ENCODE data around the gene LCN1.

Gene LCN1

DNA sequence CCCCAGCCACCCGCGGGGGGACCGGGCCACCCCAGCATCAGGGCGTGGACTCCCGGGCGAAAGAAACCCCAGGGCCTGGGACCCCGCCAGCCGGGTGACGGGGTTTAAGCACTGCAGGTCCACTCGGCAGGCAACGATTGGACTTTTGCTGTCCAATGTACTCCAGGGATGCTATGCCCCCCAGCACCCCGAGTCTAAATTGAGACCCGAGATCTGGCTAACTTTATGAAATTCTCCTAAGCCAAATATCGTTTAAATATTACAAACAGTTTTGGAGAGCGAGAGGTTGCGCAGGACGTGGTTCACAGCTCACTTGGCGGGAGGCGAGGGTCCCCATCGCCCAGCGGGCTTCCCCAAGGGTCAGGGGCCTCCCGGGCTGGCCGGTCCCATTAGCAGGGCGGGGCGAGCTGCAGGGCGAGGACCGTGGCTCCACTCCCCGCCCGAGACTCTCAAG lies 21.1 kb upstream of the LCN1 start:
- no peak for DNase-seq (ENCODE audit: low read depth in 1 of 2, low spot score in 1 of 2)
- TF ChIP-seq, protein P1, sequence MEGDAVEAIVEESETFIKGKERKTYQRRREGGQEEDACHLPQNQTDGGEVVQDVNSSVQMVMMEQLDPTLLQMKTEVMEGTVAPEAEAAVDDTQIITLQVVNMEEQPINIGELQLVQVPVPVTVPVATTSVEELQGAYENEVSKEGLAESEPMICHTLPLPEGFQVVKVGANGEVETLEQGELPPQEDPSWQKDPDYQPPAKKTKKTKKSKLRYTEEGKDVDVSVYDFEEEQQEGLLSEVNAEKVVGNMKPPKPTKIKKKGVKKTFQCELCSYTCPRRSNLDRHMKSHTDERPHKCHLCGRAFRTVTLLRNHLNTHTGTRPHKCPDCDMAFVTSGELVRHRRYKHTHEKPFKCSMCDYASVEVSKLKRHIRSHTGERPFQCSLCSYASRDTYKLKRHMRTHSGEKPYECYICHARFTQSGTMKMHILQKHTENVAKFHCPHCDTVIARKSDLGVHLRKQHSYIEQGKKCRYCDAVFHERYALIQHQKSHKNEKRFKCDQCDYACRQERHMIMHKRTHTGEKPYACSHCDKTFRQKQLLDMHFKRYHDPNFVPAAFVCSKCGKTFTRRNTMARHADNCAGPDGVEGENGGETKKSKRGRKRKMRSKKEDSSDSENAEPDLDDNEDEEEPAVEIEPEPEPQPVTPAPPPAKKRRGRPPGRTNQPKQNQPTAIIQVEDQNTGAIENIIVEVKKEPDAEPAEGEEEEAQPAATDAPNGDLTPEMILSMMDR (IDR thresholded peaks at IDR 0.05; ENCODE audit: insufficient read depth, low read length), result no peak
- TF ChIP-seq POLR2AphosphoS5 (IDR thresholded peaks at IDR 0.05; ENCODE audit: low read depth) (no peak), GABPA (IDR thresholded peaks at IDR 0.05; ENCODE audit: low read depth) (no peak), SPI1 (IDR thresholded peaks at IDR 0.05; ENCODE audit: borderline replicate concordance, low read depth) (no peak)

DNA sequence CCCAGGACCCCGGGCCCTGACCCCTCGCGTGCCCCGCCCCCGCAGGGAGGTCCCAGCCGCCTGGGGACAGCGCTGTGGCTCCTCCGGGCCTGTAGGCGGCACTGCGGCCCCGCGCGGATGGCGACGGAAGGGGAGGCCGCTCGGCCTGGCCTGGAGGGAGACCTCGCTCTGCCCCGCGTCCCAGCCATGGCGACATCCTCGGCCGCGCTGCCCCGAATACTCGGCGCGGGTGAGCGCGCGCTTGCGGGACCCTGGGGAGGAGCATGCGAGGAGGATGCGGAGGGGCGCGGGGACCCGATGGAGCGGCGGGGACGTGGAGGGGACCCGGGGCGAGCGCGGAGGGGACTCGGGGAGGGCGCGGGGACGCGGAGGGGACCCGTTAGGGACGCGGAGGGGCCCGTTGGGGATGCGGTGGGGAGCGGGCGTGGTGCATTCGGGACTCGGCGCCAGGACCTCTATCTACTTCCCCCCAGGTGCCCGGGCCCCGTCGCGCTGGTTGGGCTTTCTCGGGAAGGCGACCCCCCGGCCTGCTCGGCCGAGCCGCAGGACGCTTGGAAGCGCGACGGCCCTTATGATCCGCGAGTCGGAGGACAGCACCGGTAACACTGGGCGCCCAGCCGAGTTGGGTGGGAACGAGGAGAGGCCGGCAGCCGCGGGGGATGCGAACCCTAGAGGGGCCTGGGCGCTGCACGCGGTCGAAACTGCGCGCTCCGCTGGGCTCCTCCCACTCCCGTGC lies 20.5 kb upstream of the LCN1 start, which contains the start of gene MRPS2:
Gene MRPS2, plus strand, starts transcription at position 158 of the 736 bp plus-strand sequence. Its CDS starts 29 bp downstream, at position 187.
- Histone ChIP-seq H3K27me3 (ENCODE audit: insufficient read depth, poor library complexity, severe bottlenecking) (no peaks in the 10 kb centered on the region), H3K27ac (replicated peaks) (peak within 1 kb of the TSS; percentile 90)
- TF ChIP-seq, protein P1 (IDR thresholded peaks at IDR 0.05; ENCODE audit: insufficient read depth, low read length), result peak; percentile 72
- TF ChIP-seq POLR2AphosphoS5 (IDR thresholded peaks at IDR 0.05; ENCODE audit: low read depth), result peak; percentile 52; the same call in 1 of the 2 replicates
- no peak for TF ChIP-seq GABPA (IDR thresholded peaks at IDR 0.05; ENCODE audit: low read depth)

More for the DNA sequence above, 21.1 kb upstream of the LCN1 start:
- H3K4me3 ChIP-seq (replicated peaks; ENCODE audit: insufficient read depth, low read length), result peak overlapping the region; percentile 88
- no peak overlapping the region for H3K27ac ChIP-seq (replicated peaks)
- no peaks in the 10 kb centered on the region for H3K27me3 ChIP-seq (ENCODE audit: insufficient read depth, poor library complexity, severe bottlenecking)

DNA sequence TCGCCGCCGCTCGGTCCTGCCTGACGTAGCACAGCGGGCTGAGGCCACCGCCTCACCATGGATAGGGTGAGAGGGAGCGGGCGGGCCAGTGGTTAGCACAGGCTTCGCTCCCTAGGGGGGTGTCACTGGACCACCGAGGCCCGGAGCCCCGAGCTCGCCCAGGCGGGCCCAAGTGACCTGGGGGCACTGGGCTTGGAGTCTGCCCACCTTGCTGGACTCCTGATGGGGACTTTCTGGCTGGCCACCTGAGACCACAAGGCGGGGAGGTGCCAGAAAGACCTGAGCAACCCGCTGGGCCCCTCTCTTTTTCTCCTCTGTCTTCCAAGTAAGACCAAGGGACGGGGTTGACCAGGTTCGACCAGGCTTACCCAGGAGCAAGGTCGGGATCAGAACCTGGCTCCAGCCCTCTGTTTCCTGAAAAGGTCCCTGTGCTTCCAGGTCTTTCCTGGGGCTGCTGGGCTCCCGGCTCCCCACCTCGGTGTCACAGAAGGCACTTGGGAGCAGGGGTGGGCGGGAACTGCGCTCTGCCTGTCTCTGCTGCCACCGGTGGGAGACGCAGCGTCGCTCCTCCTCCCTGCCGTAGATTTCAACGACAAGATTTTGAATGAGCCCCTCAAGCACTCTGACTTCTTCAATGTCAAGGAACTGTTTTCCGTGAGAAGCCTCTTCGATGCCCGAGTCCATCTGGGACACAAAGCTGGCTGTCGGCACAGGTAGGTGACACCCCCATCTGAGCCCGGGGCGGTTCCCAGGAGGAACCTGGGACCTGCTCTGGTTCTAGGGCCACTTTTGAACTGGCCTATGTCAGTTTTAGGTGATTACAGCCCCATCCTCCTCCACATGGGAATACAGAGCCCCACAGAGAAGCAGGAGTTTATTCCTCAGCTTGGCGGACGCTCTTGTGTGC lies 19.7 kb upstream of the LCN1 start:
- TF ChIP-seq POLR2AphosphoS5 (IDR thresholded peaks at IDR 0.05; ENCODE audit: low read depth) (no peak; the same call in 1 of the 2 replicates), GABPA (IDR thresholded peaks at IDR 0.05; ENCODE audit: low read depth) (no peak), SPI1 (IDR thresholded peaks at IDR 0.05; ENCODE audit: borderline replicate concordance, low read depth) (no peak)
- TF ChIP-seq, protein P2, sequence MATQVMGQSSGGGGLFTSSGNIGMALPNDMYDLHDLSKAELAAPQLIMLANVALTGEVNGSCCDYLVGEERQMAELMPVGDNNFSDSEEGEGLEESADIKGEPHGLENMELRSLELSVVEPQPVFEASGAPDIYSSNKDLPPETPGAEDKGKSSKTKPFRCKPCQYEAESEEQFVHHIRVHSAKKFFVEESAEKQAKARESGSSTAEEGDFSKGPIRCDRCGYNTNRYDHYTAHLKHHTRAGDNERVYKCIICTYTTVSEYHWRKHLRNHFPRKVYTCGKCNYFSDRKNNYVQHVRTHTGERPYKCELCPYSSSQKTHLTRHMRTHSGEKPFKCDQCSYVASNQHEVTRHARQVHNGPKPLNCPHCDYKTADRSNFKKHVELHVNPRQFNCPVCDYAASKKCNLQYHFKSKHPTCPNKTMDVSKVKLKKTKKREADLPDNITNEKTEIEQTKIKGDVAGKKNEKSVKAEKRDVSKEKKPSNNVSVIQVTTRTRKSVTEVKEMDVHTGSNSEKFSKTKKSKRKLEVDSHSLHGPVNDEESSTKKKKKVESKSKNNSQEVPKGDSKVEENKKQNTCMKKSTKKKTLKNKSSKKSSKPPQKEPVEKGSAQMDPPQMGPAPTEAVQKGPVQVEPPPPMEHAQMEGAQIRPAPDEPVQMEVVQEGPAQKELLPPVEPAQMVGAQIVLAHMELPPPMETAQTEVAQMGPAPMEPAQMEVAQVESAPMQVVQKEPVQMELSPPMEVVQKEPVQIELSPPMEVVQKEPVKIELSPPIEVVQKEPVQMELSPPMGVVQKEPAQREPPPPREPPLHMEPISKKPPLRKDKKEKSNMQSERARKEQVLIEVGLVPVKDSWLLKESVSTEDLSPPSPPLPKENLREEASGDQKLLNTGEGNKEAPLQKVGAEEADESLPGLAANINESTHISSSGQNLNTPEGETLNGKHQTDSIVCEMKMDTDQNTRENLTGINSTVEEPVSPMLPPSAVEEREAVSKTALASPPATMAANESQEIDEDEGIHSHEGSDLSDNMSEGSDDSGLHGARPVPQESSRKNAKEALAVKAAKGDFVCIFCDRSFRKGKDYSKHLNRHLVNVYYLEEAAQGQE (IDR thresholded peaks at IDR 0.05; ENCODE audit: insufficient replicate concordance, low read depth), result no peak
- TF ChIP-seq, protein P1 (IDR thresholded peaks at IDR 0.05; ENCODE audit: insufficient read depth, low read length), result no peak
- Histone ChIP-seq H3K4me3 (replicated peaks; ENCODE audit: insufficient read depth, low read length) (peak overlapping the region; percentile 88), H3K27me3 (ENCODE audit: insufficient read depth, poor library complexity, severe bottlenecking) (no peaks in the 10 kb centered on the region), H3K27ac (replicated peaks) (peak overlapping the region; percentile 90)
- DNase-seq (ENCODE audit: low read depth in 1 of 2, low spot score in 1 of 2), result peak in 1 of 2 experiments; percentile 59

More for the DNA sequence above, 20.5 kb upstream of the LCN1 start, which contains the start of gene MRPS2:
- peak; percentile 80 to 82 for DNase-seq (ENCODE audit: low read depth in 1 of 2, low spot score in 1 of 2)
- peak within 1 kb of the TSS; percentile 88 for H3K4me3 ChIP-seq (replicated peaks; ENCODE audit: insufficient read depth, low read length)

DNA sequence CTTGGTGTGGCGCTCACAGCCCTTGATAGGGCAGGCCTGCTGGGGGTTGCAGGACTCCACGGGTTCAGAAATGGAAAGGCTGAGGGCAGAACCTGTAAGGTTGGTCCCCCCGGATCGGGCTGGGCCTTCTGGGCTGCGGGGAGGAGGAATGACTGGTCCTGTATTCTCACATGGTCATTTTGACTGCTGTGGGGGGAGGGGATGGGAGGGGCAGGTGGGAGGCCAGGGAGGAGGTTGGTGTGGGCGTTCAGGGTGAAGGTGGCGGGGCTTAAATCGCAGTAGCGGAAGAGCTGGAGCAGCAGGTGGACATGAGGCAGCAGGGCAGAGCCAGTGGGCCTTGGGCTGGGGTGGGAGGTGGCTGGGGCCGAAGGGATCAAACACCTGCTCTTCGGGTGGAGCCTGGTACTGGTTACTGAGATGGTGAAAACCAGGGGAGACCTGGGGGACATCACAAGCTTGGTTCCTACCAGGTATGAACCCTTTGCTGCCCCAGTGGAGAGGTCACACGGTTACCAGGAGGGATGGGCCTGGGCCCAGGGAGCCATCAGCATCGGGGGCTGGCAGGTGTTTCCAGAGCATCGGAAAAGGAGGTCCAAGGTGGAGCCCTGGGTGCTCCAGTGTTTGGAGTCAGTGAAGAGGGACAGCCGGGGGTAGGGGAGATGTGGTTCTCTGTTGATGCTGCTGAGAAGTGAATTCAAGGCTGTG lies 18.9 kb upstream of the LCN1 start:
- H3K27ac ChIP-seq (replicated peaks), result no peak overlapping the region
- no peaks in the 10 kb centered on the region for H3K27me3 ChIP-seq (ENCODE audit: insufficient read depth, poor library complexity, severe bottlenecking)
- no peak overlapping the region for H3K4me3 ChIP-seq (replicated peaks; ENCODE audit: insufficient read depth, low read length)
- no peak for DNase-seq (ENCODE audit: low read depth in 1 of 2, low spot score in 1 of 2)
- no peak for TF ChIP-seq GABPA (IDR thresholded peaks at IDR 0.05; ENCODE audit: low read depth)

Data from HL-60 (cell line).